Astrocyte (in vitro differentiated cells and primary cell): ENCODE results near the gene PBRM1.

Source experiments
- EZH2 ChIP-seq: IDR thresholded peaks from 2 replicates; pipeline ENCODE4 v1.6.1; 2012; ENCODE audit warnings: mild to moderate bottlenecking, low read length, inconsistent platforms; ENCODE audit not compliant: insufficient read depth
- TF ChIP-seq, protein P1 (sequence below): IDR thresholded peaks from 2 replicates; pipeline ENCODE4 v1.5.1; 2011; ENCODE audit warnings: low read depth, mild to moderate bottlenecking, inconsistent platforms, low read length, moderate library complexity; ENCODE audit not compliant: insufficient read depth

DNA sequence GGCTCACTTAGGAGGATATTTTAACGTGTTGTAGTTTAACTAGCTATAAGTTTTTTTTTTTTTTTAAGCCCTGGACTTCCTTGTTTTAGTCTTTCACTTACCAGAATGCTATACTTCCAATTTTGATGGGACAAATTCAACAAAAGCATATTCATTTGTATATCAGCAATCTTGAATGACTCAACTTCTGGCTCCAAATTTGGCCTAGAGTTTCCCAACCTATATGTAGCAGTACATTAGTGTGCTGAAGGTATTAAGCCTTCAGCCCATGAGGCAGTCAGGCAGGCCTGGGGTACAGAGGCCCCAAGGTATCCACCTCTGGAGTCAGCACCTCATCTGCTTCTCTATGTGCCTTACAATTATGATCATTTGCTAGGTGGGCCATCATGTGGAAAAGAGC, 5.9 kb downstream of the PBRM1 start:
- TF ChIP-seq, protein P1, sequence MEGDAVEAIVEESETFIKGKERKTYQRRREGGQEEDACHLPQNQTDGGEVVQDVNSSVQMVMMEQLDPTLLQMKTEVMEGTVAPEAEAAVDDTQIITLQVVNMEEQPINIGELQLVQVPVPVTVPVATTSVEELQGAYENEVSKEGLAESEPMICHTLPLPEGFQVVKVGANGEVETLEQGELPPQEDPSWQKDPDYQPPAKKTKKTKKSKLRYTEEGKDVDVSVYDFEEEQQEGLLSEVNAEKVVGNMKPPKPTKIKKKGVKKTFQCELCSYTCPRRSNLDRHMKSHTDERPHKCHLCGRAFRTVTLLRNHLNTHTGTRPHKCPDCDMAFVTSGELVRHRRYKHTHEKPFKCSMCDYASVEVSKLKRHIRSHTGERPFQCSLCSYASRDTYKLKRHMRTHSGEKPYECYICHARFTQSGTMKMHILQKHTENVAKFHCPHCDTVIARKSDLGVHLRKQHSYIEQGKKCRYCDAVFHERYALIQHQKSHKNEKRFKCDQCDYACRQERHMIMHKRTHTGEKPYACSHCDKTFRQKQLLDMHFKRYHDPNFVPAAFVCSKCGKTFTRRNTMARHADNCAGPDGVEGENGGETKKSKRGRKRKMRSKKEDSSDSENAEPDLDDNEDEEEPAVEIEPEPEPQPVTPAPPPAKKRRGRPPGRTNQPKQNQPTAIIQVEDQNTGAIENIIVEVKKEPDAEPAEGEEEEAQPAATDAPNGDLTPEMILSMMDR = no peak
- no peak for TF ChIP-seq EZH2
